ENCODE measurements around the gene PGAP3. TPM values are rescaled to one million over a fixed set of nuclear protein-coding genes. Genes with fewer than 3 reads are reported as not detected.

PGAP3 gene
- total RNA-seq, 2 experiments from 2014 or later = 18.3 to 23.9 TPM

DNA sequence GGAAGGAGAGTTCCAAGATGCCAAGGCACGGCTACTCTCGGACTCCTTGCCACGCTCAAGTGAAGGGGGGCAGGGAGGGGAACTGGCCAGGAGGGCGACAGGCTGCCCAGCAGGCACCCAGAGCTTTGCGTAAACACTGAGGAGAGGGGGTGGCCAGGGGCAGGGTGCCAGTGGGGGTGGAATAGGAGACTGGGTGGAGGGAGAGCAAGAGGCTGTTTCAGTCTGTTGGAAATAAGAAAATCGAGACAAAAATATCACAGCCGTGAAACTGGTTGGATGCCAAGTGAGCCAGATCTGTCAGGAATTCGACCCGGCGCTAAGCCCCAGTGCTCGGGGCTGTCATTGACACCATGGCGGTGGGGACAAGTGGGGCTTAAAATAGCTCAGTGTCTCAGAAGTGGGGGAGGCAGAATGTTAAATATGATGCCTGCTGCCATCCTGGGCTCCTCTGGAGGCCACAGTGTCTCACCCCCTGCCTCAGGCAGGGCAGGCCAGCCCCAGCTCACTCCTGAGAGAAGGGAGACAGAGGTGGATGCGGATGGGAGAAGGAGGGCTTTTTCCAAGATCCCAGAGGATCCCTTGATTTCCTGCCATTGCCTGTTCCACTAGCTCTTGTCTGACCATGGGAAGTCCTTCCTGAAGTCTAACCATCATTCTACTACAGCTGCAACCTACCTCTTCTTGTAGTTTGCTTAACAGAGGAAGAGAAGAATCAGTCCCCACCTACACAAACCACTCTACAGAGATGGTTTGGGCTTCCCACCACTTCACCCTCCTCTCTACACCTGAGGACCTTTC, 10.1 kb downstream of the PGAP3 start:
- peaks cover 43% of the 10 kb centered on the region for H3K4me1 Mint-ChIP-seq
- no peaks in the 10 kb centered on the region for H3K36me3 Mint-ChIP-seq
- peak overlapping the region; percentile 94 for H3K27ac Mint-ChIP-seq
- no peak for DNase-seq
- POLR2A ChIA-PET = interaction anchor here (6.7 kb wide), 1 partner anchor 11 kb away, joined by 46 read pairs; the partner anchor contains the start of gene PGAP3
- H3K27me3 Mint-ChIP-seq = no peaks in the 10 kb centered on the region
- no peaks in the 10 kb centered on the region for H3K9me3 Mint-ChIP-seq
- H3K4me3 Mint-ChIP-seq = no peak overlapping the region
- no peak for ATAC-seq (ENCODE audit: low read depth)

DNA sequence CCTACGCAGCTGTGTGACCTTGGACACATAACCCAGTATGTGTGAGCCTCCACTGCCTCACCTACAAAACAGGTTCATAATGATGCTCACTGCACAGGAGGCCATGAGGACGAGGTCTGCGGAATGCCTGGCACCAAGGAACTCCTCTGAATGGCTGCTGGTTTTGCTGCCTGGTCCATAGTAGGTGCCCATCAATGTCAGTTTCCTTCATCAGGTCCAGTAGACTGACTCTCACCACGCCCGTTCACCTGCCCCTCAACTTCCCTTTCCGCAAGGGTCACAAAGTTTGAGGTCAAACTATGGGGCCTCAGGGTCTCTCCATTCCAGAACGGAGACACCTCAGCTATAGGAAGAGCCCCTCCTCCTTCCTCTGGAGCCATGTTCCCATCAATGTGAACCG, 10.8 kb downstream of the PGAP3 start:
- peaks cover 44% of the 10 kb centered on the region for H3K4me1 Mint-ChIP-seq
- ATAC-seq (ENCODE audit: low read depth) (no peak), DNase-seq (no peak)
- no peaks in the 10 kb centered on the region for H3K9me3 Mint-ChIP-seq
- H3K27me3 Mint-ChIP-seq = peaks cover under 1% of the 10 kb centered on the region
- POLR2A ChIA-PET = interaction anchor here (6.7 kb wide), 1 partner anchor 11 kb away, joined by 46 read pairs; the partner anchor contains the start of gene PGAP3
- no peak overlapping the region for H3K4me3 Mint-ChIP-seq
- no peaks in the 10 kb centered on the region for H3K36me3 Mint-ChIP-seq
- peak overlapping the region; percentile 25 for H3K27ac Mint-ChIP-seq

DNA sequence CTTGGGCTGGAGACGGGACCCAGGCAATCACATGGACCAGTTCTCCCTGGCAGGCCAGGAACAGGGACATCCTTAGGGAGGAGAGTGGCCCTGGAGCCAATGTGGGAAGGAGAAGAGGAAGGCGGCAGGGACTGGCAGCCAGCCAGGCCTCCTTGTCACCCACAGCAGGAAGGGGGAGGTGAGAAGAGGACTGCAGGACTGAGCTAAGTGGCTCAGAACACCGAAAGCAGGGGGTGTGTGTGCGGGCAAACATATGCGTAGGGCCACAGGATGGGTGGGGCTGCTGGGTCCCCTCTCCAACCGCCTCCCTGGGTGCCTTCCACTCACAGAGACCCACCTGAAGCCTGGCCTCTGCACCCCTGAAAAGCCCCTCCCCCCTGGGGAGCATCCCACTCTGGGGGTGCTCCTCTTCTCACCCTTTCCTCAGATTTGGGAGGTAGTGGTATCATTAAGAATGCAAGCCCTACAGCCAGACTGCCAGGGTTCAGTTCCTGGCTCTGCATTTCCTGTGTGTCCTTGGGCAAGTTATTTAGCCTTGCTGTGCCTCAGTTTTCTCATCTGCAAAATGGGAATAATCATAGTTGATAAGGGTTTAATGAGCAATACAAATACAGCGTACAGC, 11.5 kb downstream of the PGAP3 start:
- H3K4me3 Mint-ChIP-seq = no peak overlapping the region
- H3K36me3 Mint-ChIP-seq = no peaks in the 10 kb centered on the region
- H3K4me1 Mint-ChIP-seq = peaks cover 46% of the 10 kb centered on the region
- H3K27ac Mint-ChIP-seq = peak overlapping the region; percentile 81
- peak; percentile 67 for DNase-seq
- H3K27me3 Mint-ChIP-seq = peaks cover 3% of the 10 kb centered on the region
- POLR2A ChIA-PET = interaction anchor here (0.8 to 6.7 kb wide), 4 partner anchors 9 to 54 kb away, joined by 3 to 46 read pairs (median 5); partner anchors contain the start of genes MIEN1 and PGAP3
- H3K9me3 Mint-ChIP-seq = no peaks in the 10 kb centered on the region
- ATAC-seq (ENCODE audit: low read depth) = peak; percentile 85

GRCh38 chr17:39675390-39676082, 12.3 kb downstream of the PGAP3 start:
- POLR2A ChIA-PET = interaction anchor here (1.0 to 6.7 kb wide), 3 partner anchors 9 to 55 kb away, joined by 3 to 46 read pairs (median 7); partner anchors contain the start of genes MIEN1 and PGAP3
- ATAC-seq (ENCODE audit: low read depth) (no peak), DNase-seq (no peak)
- Mint-ChIP-seq H3K27ac (peak overlapping the region; percentile 81), H3K9me3 (no peaks in the 10 kb centered on the region), H3K27me3 (peaks cover 7% of the 10 kb centered on the region), H3K4me3 (no peak overlapping the region), H3K4me1 (peaks cover 45% of the 10 kb centered on the region), H3K36me3 (no peaks in the 10 kb centered on the region)

- DNase-seq (no peak), ATAC-seq (ENCODE audit: low read depth) (no peak)
- Mint-ChIP-seq H3K4me3 (no peak overlapping the region), H3K36me3 (no peaks in the 10 kb centered on the region), H3K27ac (peak overlapping the region; percentile 76), H3K9me3 (no peaks in the 10 kb centered on the region), H3K4me1 (peaks cover 38% of the 10 kb centered on the region), H3K27me3 (peaks cover 7% of the 10 kb centered on the region)
- POLR2A ChIA-PET = interaction anchor here (2.0 to 6.7 kb wide), 2 partner anchors 13 to 55 kb away, joined by 7 to 46 read pairs; partner anchors contain the start of genes MIEN1 and PGAP3
Observed at GRCh38 chr17:39674702-39675389, 13.0 kb downstream of the PGAP3 start.

GRCh38 chr17:39674179-39674578, 13.7 kb downstream of the PGAP3 start:
- POLR2A ChIA-PET = interaction anchor here (2.0 to 6.7 kb wide), 2 partner anchors 14 to 56 kb away, joined by 7 to 46 read pairs; partner anchors contain the start of genes MIEN1 and PGAP3

DNA sequence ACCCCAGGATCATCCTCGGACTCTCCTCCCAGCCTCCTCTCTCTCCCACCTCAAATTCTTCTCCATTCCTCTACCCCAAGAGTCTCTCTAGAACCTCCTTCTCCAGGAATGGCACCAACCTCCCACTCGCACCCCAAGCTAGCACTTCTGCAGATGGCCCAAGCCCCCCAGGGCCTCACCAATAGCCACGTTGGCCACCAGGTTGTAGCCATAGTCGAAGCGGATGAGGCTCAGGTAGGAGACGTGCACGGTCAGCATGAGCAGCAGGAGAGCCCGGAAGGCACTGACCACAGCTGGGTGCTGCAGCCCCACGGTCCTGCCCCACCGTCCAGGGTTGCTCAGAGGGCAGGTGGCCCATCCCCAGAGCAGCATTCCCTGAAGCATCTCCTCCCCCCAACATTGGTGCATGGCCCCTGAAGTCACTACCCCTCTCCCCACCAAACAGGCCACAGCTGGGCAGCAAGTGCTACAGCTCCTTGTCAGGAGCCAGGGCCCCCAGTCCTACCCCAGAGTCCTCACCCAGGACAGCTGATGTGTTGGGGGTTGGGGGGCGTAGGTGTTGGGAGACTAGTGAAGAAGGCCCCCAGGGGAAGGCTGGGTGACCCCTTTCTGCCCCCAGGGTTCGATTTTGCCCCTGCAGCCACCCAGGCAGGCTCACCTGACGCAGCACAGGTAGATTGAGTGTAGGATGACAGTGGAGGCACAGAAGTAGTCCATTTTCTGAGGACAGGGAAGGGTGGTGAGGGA, 14.3 kb downstream of the PGAP3 start:
- no peaks in the 10 kb centered on the region for H3K36me3 Mint-ChIP-seq
- peak overlapping the region; percentile 25 for H3K27ac Mint-ChIP-seq
- H3K4me3 Mint-ChIP-seq = no peak overlapping the region
- ATAC-seq (ENCODE audit: low read depth) (no peak), DNase-seq (no peak)
- POLR2A ChIA-PET = interaction anchor here (0.6 to 6.7 kb wide), 2 partner anchors 15 to 238 kb away, joined by 3 to 46 read pairs; partner anchors contain the start of gene PGAP3
- H3K9me3 Mint-ChIP-seq = no peaks in the 10 kb centered on the region
- peaks cover 11% of the 10 kb centered on the region for H3K27me3 Mint-ChIP-seq
- peaks cover 32% of the 10 kb centered on the region for H3K4me1 Mint-ChIP-seq

More at GRCh38 chr17:39674179-39674578, 13.7 kb downstream of the PGAP3 start:
- peaks cover 33% of the 10 kb centered on the region for H3K4me1 Mint-ChIP-seq
- peaks cover 8% of the 10 kb centered on the region for H3K27me3 Mint-ChIP-seq
- no peak overlapping the region for H3K4me3 Mint-ChIP-seq
- no peak for DNase-seq
- no peaks in the 10 kb centered on the region for H3K36me3 Mint-ChIP-seq
- no peaks in the 10 kb centered on the region for H3K9me3 Mint-ChIP-seq
- no peak for ATAC-seq (ENCODE audit: low read depth)
- H3K27ac Mint-ChIP-seq = no peak overlapping the region

GRCh38 chr17:39672522-39673334, 15.1 kb downstream of the PGAP3 start:
- Mint-ChIP-seq H3K4me1 (peaks cover 29% of the 10 kb centered on the region), H3K27ac (peak overlapping the region; percentile 25), H3K27me3 (peaks cover 17% of the 10 kb centered on the region)

DNA sequence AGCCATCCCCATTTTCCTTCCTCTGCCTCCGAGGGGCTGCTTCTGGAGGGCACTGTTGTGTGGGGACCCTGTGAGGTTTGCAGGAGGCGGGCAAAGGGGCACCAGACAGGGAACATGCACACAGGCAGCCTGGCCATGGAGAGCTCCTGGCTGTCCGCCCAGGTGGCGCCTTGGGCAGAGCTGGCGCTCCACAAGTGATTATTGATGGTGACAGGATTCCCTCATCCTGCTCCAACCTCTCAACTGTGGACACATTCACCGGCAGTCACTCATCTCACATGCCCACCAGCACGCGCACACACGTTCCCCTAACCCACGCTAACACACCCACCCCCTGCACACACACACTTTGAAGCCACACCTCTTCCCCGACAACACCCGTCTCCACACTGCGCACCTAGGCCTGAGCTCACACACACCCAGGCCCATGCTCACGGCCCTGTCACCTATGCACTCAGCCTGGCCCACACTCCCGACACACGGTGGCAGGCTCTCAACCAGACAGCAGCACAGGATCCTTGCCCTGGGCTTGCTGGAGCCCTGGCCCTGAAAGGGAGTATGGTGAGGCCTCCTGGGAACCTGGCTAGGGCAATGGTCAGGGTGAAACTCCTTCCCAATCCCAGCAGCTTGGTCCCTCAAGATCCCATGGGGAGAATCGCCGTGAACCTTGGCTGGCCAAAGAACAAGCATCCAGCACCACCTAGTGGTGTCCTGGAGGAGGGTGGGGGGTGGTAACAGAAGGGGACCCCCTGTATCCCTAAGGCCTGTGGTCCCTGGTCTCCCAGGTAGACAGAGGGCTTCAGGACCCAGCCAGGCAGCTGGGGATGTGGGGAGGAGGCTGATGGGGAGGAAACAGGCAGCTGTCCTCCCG, 16.0 kb downstream of the PGAP3 start:
- POLR2A ChIA-PET = interaction anchor here (1.0 to 1.5 kb wide), 2 partner anchors 58 to 81 kb away, joined by 3 to 4 read pairs; partner anchors contain the start of gene MIEN1
- Mint-ChIP-seq H3K9me3 (no peaks in the 10 kb centered on the region), H3K27me3 (peaks cover 20% of the 10 kb centered on the region), H3K27ac (peak overlapping the region; percentile 62), H3K36me3 (no peaks in the 10 kb centered on the region), H3K4me3 (no peak overlapping the region), H3K4me1 (peaks cover 22% of the 10 kb centered on the region)
- ATAC-seq (ENCODE audit: low read depth) = no peak
- DNase-seq = no peak

More at GRCh38 chr17:39672522-39673334, 15.1 kb downstream of the PGAP3 start:
- ATAC-seq (ENCODE audit: low read depth) (no peak), DNase-seq (no peak)
- Mint-ChIP-seq H3K9me3 (no peaks in the 10 kb centered on the region), H3K36me3 (no peaks in the 10 kb centered on the region), H3K4me3 (no peak overlapping the region)
- POLR2A ChIA-PET = interaction anchor here (0.6 to 1.0 kb wide), 2 partner anchors 57 to 239 kb away, joined by 3 to 4 read pairs; partner anchors contain the start of gene MIEN1

- Mint-ChIP-seq H3K4me1 (peaks cover 12% of the 10 kb centered on the region), H3K27ac (no peak overlapping the region), H3K36me3 (no peaks in the 10 kb centered on the region), H3K27me3 (peaks cover 24% of the 10 kb centered on the region), H3K9me3 (no peaks in the 10 kb centered on the region), H3K4me3 (no peak overlapping the region)
- ATAC-seq (ENCODE audit: low read depth) (no peak), DNase-seq (no peak)
- POLR2A ChIA-PET = interaction anchor here (0.9 to 1.5 kb wide), 2 partner anchors 17 to 82 kb away, joined by 3 read pairs; no protein-coding TSS in a partner anchor
Observed at GRCh38 chr17:39670746-39671145, 17.1 kb downstream of the PGAP3 start.
